Measurements from ENCODE around the gene THBS1.

THBS1 gene

GRCh38 chr15:39584662-39585388 lies 3.9 kb downstream of the THBS1 start:
- H3K36me3 ChIP-seq (ENCODE audit: control insufficient read depth, low read depth, low read length), result peaks cover 73% of the 10 kb centered on the region
- H3K9ac ChIP-seq (ENCODE audit: low read length), result no peak overlapping the region

DNA sequence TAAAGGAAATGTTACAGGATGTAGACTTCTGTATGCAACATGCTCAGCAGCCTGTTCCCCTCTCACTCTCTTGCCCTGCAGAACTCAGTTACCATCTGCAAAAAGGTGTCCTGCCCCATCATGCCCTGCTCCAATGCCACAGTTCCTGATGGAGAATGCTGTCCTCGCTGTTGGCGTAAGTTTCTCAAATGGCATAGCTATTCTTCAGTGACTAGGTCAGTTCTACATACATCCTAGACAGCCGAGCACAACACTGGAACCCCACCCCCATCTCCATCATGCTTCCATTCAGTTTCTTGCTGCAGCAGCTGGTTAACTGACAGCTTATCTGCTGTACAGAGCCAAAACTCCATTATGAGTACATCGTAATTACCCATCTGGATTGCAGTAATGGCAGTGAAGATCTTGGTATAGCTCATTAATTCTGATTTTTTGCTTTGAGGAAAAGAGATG lies 4.5 kb downstream of the THBS1 start:
- peaks cover 18% of the 10 kb centered on the region for H3K4me1 ChIP-seq (ENCODE audit: control insufficient read depth, low read depth, low read length)
- no peak overlapping the region for H3K9ac ChIP-seq (ENCODE audit: low read length)
- H3K4me3 ChIP-seq (ENCODE audit: low read length), result no peak overlapping the region
- no peak overlapping the region for H3K27ac ChIP-seq (ENCODE audit: low read length)
- H3K9me3 ChIP-seq (ENCODE audit: control insufficient read depth, low read depth, low read length), result no peaks in the 10 kb centered on the region
- peaks cover 79% of the 10 kb centered on the region for H3K36me3 ChIP-seq (ENCODE audit: control insufficient read depth, low read depth, low read length)
- H3K27me3 ChIP-seq (ENCODE audit: control insufficient read depth, insufficient read depth, low read length), result no peaks in the 10 kb centered on the region

More at GRCh38 chr15:39584662-39585388, 3.9 kb downstream of the THBS1 start:
- Histone ChIP-seq H3K27me3 (ENCODE audit: control insufficient read depth, insufficient read depth, low read length) (no peaks in the 10 kb centered on the region), H3K27ac (ENCODE audit: low read length) (no peak overlapping the region), H3K4me1 (ENCODE audit: control insufficient read depth, low read depth, low read length) (peaks cover 18% of the 10 kb centered on the region), H3K4me3 (ENCODE audit: low read length) (no peak overlapping the region), H3K9me3 (ENCODE audit: control insufficient read depth, low read depth, low read length) (no peaks in the 10 kb centered on the region)

- H3K4me1 ChIP-seq (ENCODE audit: control insufficient read depth, low read depth, low read length), result peaks cover 18% of the 10 kb centered on the region
- no peak overlapping the region for H3K27ac ChIP-seq (ENCODE audit: low read length)
- no peaks in the 10 kb centered on the region for H3K9me3 ChIP-seq (ENCODE audit: control insufficient read depth, low read depth, low read length)
- no peak overlapping the region for H3K4me3 ChIP-seq (ENCODE audit: low read length)
- peaks cover 84% of the 10 kb centered on the region for H3K36me3 ChIP-seq (ENCODE audit: control insufficient read depth, low read depth, low read length)
- H3K27me3 ChIP-seq (ENCODE audit: control insufficient read depth, insufficient read depth, low read length), result no peaks in the 10 kb centered on the region
- H3K9ac ChIP-seq (ENCODE audit: low read length), result no peak overlapping the region
Observed at GRCh38 chr15:39585871-39586301, 5.0 kb downstream of the THBS1 start.

GRCh38 chr15:39586387-39587095 lies 5.7 kb downstream of the THBS1 start:
- Histone ChIP-seq H3K27ac (ENCODE audit: low read length) (no peak overlapping the region), H3K4me3 (ENCODE audit: low read length) (no peak overlapping the region), H3K9ac (ENCODE audit: low read length) (no peak overlapping the region)

DNA sequence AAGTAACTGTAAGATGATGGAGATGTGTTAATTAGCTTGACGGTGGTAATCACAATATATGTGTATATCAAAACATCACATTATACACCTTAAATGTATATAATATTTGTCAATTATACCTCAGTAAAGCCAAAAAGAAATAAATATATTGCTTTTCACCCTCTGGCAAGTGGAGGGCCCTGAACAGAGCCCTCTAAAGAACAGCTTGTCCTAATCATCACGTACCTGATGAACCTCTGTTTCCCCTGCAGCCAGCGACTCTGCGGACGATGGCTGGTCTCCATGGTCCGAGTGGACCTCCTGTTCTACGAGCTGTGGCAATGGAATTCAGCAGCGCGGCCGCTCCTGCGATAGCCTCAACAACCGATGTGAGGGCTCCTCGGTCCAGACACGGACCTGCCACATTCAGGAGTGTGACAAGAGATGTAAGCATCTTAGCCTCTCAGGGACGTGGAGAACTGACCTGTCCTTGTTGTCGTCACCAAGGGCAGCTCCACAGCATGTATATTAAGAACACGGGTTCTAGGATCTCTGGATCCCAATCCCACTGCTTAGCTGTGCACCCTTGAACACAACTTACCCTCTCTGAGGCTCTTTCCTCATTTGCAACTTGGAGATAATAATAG lies 6.3 kb downstream of the THBS1 start:
- Histone ChIP-seq H3K4me1 (ENCODE audit: control insufficient read depth, low read depth, low read length) (peaks cover 11% of the 10 kb centered on the region), H3K4me3 (ENCODE audit: low read length) (no peak overlapping the region), H3K9me3 (ENCODE audit: control insufficient read depth, low read depth, low read length) (no peaks in the 10 kb centered on the region), H3K9ac (ENCODE audit: low read length) (no peak overlapping the region), H3K36me3 (ENCODE audit: control insufficient read depth, low read depth, low read length) (peaks cover 97% of the 10 kb centered on the region), H3K27ac (ENCODE audit: low read length) (no peak overlapping the region), H3K27me3 (ENCODE audit: control insufficient read depth, insufficient read depth, low read length) (no peaks in the 10 kb centered on the region)

More at GRCh38 chr15:39586387-39587095, 5.7 kb downstream of the THBS1 start:
- peaks cover 18% of the 10 kb centered on the region for H3K4me1 ChIP-seq (ENCODE audit: control insufficient read depth, low read depth, low read length)
- no peaks in the 10 kb centered on the region for H3K27me3 ChIP-seq (ENCODE audit: control insufficient read depth, insufficient read depth, low read length)
- H3K36me3 ChIP-seq (ENCODE audit: control insufficient read depth, low read depth, low read length), result peaks cover 90% of the 10 kb centered on the region
- H3K9me3 ChIP-seq (ENCODE audit: control insufficient read depth, low read depth, low read length), result no peaks in the 10 kb centered on the region

- no peak overlapping the region for H3K4me3 ChIP-seq (ENCODE audit: low read length)
- peaks cover 5% of the 10 kb centered on the region for H3K4me1 ChIP-seq (ENCODE audit: control insufficient read depth, low read depth, low read length)
- no peaks in the 10 kb centered on the region for H3K9me3 ChIP-seq (ENCODE audit: control insufficient read depth, low read depth, low read length)
- H3K27ac ChIP-seq (ENCODE audit: low read length), result no peak overlapping the region
- H3K27me3 ChIP-seq (ENCODE audit: control insufficient read depth, insufficient read depth, low read length), result no peaks in the 10 kb centered on the region
- peaks cover 98% of the 10 kb centered on the region for H3K36me3 ChIP-seq (ENCODE audit: control insufficient read depth, low read depth, low read length)
- no peak overlapping the region for H3K9ac ChIP-seq (ENCODE audit: low read length)
Observed at GRCh38 chr15:39587731-39588530, 7.1 kb downstream of the THBS1 start.

- Histone ChIP-seq H3K27me3 (ENCODE audit: control insufficient read depth, insufficient read depth, low read length) (no peaks in the 10 kb centered on the region), H3K36me3 (ENCODE audit: control insufficient read depth, low read depth, low read length) (peaks cover 100% of the 10 kb centered on the region), H3K4me3 (ENCODE audit: low read length) (no peak overlapping the region), H3K9ac (ENCODE audit: low read length) (no peak overlapping the region), H3K27ac (ENCODE audit: low read length) (no peak overlapping the region), H3K4me1 (ENCODE audit: control insufficient read depth, low read depth, low read length) (peaks cover 2% of the 10 kb centered on the region), H3K9me3 (ENCODE audit: control insufficient read depth, low read depth, low read length) (no peaks in the 10 kb centered on the region)
Observed at GRCh38 chr15:39588531-39589192, 7.8 kb downstream of the THBS1 start.

- Histone ChIP-seq H3K4me1 (ENCODE audit: control insufficient read depth, low read depth, low read length) (no peaks in the 10 kb centered on the region), H3K36me3 (ENCODE audit: control insufficient read depth, low read depth, low read length) (peaks cover 100% of the 10 kb centered on the region), H3K4me3 (ENCODE audit: low read length) (no peak overlapping the region), H3K27me3 (ENCODE audit: control insufficient read depth, insufficient read depth, low read length) (no peaks in the 10 kb centered on the region), H3K27ac (ENCODE audit: low read length) (no peak overlapping the region), H3K9me3 (ENCODE audit: control insufficient read depth, low read depth, low read length) (no peaks in the 10 kb centered on the region), H3K9ac (ENCODE audit: low read length) (no peak overlapping the region)
Observed at GRCh38 chr15:39589193-39589814, 8.4 kb downstream of the THBS1 start.

GRCh38 chr15:39589815-39590644 lies 9.2 kb downstream of the THBS1 start:
- no peak overlapping the region for H3K4me3 ChIP-seq (ENCODE audit: low read length)
- no peak overlapping the region for H3K27ac ChIP-seq (ENCODE audit: low read length)
- H3K4me1 ChIP-seq (ENCODE audit: control insufficient read depth, low read depth, low read length), result no peaks in the 10 kb centered on the region
- no peaks in the 10 kb centered on the region for H3K27me3 ChIP-seq (ENCODE audit: control insufficient read depth, insufficient read depth, low read length)
- H3K36me3 ChIP-seq (ENCODE audit: control insufficient read depth, low read depth, low read length), result peaks cover 100% of the 10 kb centered on the region
- H3K9ac ChIP-seq (ENCODE audit: low read length), result no peak overlapping the region
- H3K9me3 ChIP-seq (ENCODE audit: control insufficient read depth, low read depth, low read length), result no peaks in the 10 kb centered on the region
